Liver (tissue), 3 donors: Measurements from ENCODE around the gene SGMS1.
"Not testable (repeated sequence)": the region's sequence is repeated elsewhere in the genome, so short reads cannot be mapped to it uniquely, and the experiment has no call there.

Source experiments
- HNF4A ChIP-seq, 2 donors: conservative IDR thresholded peaks; 2 replicates each; pipeline ENCODE4 v1.6.1; 2016; ENCODE audit warnings: antibody characterized with exemption in 2 of 2, mild to moderate bottlenecking in 2 of 2
- MAX ChIP-seq: IDR thresholded peaks from 2 replicates; pipeline ENCODE4 v1.6.1; 2016; ENCODE audit warnings: antibody characterized with exemption
- REST ChIP-seq: IDR thresholded peaks from 2 replicates; pipeline ENCODE4 v1.6.1; 2016; ENCODE audit warnings: antibody characterized with exemption, mild to moderate bottlenecking
- TF ChIP-seq, protein P1 (sequence below): fragments of 150-350 bp; IDR thresholded peaks from 2 replicates; pipeline ENCODE4 v1.5.1; 2017; ENCODE audit warnings: improper control_type of control experiment, low read depth, low read length; ENCODE audit not compliant: missing input control
- donor health status: healthy.
- donor health status: healthy.

GRCh38 chr10:50364730-50365129 is 259.0 kb downstream of the SGMS1 start:
- TF ChIP-seq, protein P1, sequence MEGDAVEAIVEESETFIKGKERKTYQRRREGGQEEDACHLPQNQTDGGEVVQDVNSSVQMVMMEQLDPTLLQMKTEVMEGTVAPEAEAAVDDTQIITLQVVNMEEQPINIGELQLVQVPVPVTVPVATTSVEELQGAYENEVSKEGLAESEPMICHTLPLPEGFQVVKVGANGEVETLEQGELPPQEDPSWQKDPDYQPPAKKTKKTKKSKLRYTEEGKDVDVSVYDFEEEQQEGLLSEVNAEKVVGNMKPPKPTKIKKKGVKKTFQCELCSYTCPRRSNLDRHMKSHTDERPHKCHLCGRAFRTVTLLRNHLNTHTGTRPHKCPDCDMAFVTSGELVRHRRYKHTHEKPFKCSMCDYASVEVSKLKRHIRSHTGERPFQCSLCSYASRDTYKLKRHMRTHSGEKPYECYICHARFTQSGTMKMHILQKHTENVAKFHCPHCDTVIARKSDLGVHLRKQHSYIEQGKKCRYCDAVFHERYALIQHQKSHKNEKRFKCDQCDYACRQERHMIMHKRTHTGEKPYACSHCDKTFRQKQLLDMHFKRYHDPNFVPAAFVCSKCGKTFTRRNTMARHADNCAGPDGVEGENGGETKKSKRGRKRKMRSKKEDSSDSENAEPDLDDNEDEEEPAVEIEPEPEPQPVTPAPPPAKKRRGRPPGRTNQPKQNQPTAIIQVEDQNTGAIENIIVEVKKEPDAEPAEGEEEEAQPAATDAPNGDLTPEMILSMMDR = not testable (repeated sequence)
- TF ChIP-seq HNF4A (conservative IDR thresholded peaks at IDR 0.05); MAX; REST: not testable (repeated sequence)
